Measurements from ENCODE around the gene REXO1.
"Not testable (repeated sequence)": the region's sequence is repeated elsewhere in the genome, so short reads cannot be mapped to it uniquely, and the experiment has no call there.

The REXO1 gene

DNA sequence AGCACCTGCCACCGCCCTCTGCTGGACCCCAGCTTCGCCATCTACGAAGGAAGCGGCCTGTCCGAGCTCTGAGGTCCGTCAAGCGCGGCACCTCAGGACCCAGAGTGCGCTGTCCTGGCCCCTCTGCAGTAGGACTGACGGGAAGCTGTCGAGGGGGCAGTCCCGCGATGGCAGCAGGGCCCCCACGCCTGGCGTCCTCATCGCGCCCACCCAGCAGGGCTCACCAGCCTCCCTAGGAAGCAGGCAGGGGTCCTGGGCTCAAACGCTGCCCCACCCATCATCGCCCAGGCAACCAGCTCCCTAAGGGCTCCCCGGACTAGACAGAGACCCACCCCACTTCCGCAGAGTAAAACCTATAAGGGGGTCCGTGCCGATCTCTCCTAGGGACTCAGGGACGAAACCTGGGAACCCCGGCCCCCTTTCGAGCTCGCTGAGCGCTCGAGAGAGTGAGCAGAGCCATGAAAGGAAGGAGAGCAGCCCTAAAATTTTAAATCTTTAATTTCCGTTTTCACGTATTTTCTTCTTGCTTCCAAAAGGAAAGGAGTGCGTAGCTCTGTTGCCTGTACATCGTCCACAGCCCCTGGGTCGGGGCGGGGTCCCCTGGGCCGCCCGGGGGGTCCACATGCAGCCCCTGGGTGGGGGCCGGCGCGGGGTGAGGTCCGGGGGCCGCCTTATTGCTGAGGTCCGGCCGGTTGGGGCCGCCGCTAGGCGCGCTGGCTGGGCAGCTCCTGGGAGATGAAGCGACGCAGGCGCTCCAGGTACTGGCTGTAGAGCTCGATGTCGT is 28.4 kb upstream of the REXO1 start:
- DNase-seq (ENCODE audit: low read depth) = not testable (repeated sequence)

DNA sequence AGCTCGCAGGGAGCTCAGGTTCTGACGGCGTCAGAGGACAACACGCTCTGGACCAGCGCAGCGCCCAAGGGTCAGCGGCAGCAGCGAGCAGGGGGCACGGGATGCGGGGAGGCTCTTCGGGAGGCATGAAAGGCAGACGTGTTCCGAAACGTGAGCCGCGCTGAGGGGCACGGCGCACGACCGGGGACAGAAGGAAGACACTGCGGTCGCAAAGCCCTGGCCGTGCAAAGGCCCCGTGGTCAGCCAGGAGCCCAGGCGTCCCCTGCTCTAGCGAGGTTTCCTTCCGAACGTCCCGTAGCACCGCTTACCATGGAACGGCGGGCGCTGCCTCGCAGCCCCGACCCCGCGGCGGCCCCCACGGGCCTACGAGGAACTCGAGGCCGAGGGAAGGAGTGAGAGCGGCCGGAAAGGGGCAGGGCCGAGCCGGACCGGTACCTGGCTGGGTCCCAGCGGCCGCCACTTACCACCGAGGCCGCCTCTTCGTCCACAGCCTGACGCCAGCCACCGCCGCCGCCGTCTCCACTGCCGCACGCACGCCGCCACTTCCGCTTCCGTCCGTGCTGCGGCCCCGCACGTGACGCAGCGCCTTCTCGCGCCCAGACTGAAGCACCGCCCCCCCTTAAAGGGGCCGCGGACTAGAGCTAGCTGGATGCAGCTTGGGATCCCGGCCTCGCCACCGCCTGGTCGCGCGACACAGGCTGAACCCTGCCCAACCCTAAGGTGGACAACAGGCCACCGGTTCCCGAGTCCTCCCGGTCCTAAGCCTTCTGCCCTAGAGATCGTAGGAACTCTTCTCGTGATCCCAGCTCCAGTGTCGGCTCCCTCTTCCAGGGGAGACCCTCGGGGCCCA is 27.6 kb upstream of the REXO1 start:
- peak; percentile 89 for DNase-seq (ENCODE audit: low read depth)

DNA sequence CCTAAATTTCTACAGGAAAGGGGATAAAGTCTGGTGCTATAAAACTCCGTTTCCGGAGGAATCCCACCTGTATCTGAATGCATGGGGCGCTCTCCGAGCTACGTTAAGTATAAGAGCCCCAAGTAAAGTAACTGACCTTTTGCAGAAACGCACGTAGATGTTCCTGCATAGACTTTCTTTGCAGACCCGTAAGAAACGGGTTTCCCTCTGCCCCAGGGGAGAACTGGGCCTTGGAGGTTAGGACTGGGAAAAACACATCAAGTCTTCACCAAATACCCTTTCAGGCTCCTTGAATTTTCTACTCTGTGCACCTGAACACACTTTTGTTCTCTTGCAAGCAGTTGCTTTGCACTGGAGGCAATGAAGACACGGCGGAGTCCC is 27.0 kb upstream of the REXO1 start:
- DNase-seq (ENCODE audit: low read depth) = not testable (repeated sequence)

DNA sequence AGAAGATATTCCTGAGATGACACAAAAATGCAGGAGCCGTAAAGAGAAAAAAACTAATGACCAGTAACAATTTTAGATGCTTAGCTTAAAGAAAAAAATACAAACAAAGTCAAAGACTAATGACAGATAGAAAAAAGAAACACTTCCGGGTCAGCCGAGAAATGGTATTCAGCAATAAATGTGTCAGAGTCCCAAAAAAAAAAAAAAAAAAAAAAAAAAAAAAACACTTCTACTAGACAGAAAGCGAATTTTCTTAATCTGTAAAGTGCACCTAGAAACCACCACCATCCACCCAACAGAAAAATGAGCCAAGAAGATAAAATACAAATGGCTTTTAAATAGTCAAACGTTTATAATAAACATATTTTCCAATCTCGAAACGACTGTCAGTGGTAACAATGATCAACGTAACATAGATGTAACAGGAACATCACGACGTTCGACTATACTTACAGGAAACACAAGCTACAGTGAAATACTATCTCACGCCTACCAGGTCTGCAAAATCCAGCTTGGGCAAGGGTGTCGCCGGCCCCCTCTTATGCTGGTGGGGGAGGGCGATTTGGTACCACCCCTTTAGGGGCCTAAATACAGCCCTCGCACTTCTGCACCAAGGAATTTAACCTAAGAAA is 26.4 kb upstream of the REXO1 start:
- no peak for DNase-seq (ENCODE audit: low read depth)

DNA sequence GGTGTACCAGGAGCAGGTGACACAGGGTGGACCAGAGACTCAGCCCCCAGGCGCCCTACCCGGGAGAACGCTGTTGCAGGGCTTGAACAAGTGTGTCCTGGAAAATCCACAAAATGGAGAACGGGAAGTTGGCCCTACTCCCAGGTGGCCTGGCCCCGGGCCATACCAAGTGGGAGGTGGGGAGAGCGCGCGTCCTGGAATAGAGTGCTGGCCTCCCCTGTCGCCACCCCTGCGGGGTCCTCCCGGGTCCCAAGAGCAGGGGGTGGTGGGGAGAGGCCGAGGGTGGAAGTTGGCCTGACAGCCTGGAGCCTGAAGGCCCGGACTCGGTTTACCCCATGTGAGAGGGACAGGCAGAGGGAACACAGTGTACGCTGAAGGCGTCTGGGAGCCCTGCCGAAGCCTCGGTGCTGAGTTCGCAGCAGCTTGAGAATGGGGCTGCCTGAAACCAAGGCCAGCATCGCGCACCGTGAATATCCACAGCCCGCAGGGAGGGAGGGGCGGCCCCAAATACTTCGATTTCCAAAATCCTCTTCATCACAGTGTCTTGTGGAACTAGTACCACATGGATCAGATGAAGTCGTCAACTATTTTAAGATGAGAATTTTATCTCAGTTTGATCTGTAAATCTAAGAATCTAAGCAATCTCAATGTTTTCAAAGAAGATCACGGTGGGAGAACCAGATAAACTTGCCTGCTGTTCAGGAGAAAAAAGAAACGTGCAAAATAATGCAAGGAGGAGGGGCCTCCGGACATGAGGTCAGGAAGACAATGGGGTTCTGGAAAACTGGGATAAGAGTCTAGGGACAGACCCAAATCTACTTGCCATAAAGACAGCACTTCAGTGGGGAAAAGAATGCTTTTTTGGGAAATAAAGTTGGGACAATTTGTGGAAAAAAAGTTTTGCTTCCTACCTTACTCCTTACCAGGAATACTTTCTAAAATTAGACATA is 25.5 kb upstream of the REXO1 start:
- no peak for DNase-seq (ENCODE audit: low read depth)

DNA sequence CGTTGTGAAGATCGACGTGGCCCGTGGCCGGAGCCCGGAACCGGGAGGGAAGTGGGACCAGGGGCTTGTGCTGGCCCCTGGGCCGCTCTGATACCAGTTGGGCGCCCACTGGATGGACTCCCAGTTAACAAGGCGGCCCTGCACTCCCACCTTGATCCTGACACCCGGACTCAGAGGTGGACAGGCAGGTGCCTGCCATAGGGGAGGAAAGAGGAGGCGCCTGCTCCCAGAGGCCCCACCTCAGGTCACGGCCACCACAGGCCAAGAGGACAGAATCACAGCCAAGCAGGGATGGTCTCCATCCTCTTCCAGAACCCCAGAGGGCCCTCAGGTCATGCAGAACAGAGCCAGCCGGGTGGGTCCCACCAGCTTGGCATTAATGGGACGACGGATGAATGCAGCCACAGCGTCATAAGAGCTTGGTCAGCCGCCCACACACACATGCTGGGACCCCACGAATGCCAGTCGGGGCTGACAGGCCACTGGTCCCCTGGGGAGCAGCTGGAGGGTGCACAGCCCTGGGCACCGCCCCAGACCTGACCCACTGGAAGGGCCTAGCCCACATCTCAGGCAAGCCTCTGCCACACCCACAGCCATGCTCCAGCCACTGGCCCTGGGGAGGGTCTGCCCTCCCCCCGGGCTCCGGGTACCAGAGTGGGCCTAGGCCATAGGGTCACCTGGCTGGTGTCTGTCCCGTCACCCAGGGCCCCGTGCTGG is 24.7 kb upstream of the REXO1 start:
- DNase-seq (ENCODE audit: low read depth) = no peak

DNA sequence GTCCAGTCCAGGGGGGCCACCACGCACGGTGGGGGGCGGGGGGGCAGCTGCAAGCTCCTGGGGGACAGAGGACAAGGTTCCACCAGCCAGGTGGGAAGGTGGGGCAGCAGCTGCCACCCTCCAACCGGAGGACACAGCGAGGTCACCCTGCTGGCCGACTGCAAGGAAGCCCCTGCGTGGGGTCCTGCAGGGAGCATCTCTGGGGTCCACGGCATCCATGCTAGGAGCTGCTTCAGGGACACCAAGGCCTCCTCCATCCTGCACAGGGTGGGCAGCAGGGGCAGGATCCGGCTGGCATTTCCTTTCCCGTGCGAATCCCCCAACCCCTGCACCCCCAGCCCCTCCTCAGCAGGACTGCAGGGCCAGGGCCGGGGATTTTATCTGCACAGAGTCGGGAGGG is 23.3 kb upstream of the REXO1 start:
- DNase-seq (ENCODE audit: low read depth) = no peak

DNA sequence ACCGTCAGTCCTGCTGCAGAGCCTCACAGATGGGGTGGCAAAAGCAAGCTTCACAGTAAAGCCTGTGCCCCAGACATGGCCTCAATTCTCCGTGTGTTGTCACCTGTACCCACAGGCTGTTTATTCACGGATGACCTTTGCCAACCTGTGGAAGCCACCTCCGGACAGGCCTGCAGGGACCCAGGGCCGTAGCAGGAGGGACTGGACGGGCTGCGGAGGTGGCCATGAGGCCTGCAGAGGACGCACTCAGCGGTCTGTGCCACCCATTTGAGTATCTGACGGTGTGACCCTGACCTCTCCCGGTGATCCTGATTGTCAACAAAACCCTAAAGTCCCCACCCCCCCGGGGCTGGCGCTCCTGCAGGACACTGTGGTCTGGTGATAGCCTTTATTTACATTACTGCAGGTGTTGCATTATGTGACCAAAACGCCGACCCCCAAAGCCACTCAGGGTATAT is 22.9 kb upstream of the REXO1 start:
- no peak for DNase-seq (ENCODE audit: low read depth)

DNA sequence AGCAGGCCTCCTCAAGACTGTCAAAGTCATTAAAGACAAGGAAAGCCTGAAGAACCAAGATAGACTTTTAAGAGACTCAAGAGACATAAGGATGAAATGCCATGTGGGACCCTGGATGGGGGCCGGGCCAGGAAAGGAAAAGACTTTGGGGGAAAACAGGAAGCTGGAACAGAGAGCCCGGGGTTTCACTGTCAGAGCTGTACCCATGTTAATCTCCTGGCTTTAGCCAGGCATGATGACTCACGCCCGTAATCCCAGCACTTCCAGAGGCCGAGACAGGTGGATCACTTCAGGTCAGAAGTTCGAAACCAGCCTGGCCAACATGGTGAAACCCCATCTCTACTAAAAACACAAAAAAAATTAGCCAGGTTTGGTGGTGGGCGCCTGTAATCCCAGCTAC is 20.7 kb upstream of the REXO1 start:
- DNase-seq (ENCODE audit: low read depth) = no peak

DNA sequence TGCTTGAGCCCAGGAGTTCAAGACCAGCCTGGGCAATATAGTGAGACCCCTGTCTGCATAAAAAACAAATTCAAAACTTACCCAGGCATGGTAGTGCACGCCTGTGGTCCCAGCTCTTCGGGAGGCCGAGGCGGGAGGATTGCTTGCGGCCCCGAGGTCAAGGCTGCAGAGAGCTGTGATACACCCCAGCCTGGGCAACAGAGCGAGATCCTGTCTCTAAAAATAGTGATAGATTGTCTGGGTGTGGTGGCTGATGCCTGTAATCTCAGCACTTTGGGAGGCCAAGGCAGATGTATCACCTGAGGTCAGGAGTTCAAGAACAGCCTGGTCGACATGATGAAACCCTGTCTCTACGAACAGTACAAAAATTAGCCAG is 19.1 kb upstream of the REXO1 start:
- no peak for DNase-seq (ENCODE audit: low read depth)

DNA sequence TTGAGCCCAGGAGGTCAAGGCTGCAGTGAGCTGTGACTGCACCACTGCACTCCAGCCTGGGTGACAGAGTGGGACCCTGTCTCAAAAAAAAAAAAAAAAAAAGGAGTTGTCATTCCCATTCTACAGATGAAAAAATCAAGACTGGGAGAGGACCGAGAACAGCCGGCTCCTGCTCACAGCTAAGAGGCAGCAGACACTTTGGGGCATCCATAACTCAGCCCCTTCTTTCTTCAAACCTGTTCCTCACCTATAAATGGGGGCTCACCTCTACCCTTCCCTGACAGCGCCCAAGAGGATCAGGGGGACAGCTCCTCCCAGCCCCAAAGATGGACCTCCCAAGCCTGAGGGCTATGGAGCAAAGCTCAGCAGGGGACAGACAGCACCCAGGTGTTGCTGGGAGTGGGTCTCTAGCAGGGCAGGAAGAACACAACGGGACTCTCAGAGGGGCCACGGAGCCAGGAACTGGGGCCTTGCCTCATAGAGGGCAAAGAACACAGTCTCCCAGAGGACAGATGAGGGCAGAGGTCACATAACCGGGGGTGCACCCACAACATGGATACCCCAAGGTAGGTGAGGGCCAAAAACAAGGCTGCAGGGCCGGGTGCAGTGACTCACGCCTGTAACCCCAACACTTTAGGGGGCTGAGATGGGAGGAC is 18.5 kb upstream of the REXO1 start:
- DNase-seq (ENCODE audit: low read depth) = no peak

DNA sequence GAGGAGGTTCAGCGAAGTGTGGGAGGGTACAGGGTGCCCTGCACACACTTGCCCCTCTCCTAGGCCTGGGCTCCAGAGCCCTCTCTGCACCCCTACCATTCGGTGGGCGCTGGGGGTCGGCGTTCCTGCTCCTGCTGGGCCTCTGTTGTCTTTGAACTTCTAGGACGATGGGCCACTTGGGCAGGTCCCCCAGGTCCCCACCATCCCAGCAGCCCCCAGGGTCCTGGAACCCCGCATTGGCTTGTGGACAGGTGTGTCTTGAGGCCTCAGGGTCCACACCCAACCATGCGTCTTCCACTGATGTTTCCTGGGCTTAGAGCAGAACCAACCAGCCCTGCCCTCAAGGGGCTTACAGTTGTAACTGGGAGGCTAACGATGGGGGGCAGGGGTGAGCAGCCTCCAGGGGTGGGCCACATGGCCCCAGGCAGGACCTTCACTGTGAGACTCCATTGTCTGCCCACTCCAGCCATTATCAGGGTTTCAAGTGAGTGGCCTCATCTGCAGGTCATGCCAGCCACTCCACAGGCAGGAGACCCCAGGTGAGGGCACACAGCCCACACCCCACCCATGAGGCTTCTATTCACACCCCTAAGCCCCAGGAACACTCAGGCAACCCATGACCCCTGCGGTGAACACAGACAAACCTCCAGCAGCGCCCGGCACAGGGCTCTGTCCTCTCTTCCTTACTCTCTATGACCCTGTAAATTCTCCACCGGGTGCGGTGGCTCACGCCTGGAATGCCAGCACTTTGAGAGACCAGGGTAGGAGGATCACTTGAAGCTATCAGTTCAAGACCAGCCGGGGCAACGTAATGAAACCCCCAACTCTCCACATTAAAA is 17.1 kb upstream of the REXO1 start:
- no peak for DNase-seq (ENCODE audit: low read depth)

DNA sequence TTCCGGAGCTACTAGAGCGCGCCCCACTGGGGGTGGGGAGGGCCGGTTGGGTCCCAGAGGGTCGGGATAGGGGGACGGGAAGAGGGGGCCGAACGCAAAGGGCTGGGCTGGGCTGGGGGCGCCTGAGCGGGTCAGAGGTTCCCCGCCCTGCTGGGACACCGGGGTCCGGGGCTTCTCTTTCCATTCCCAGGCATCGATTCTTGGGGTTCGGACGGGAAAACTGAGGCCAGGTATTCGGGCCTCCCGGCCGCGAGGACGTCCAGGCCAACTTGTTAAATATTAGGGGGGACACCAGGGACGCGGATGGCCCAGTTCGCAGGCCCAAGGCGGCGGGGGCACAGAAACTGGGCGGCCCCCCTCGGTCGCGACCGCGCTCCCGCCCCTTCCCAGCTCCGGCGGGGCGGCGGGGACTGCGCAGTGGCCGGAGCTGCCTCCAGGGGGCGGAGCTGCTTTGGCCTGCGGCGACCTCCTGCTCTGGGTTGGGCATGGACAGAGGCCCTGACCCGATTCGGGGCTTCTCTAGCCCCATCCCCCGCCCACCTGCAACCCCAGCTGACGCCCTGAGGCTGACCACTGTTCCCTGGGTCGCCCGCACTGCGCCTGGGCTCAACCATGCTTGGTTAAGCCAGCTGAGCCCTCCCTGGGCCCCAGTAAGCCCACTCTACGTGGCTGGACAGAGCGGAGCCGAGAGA is 16.3 kb upstream of the REXO1 start:
- peak; percentile 66 for DNase-seq (ENCODE audit: low read depth)

DNA sequence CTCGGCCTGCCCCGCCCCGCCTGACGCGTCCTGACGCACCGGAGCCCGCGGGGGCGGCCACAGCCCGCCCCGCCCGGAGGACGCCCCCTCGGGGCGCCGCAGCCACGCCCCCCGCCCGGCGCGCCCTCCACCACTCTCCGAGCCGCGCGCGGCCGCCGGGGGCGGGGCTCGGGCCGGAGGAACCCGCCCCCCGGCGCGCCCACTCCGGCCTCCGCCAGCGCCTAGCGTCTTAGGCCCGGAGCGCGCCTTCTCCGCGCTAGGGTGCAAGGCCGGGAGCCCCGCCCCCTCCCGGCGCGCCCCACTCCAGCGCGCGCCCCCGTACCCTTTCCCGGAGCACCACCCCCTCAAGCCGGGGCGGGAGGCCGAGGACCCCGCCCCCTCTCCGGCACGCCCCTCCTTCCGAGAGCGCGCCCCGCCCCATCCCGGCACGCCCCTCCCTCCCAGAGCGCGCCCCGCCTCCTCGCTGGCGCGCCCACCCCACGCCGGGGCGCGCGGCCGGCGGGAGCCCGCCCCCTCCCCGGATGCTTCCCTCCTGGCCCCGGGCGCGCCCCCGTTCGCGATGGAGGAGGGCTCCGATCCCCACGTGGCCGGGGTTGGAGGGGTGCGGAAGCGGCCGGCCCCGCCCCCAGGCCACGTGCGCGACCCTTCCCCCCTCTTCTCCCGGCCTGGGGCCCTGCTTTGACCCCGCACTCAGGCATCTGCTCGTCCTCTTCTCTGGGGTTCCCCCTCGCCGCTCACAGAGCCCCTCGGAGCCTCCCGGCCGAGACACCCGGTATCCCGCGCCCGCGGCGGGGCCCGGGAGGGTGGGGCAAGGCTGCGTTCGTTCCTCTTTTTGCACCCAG is 15.6 kb upstream of the REXO1 start:
- peak; percentile 97 for DNase-seq (ENCODE audit: low read depth)

DNA sequence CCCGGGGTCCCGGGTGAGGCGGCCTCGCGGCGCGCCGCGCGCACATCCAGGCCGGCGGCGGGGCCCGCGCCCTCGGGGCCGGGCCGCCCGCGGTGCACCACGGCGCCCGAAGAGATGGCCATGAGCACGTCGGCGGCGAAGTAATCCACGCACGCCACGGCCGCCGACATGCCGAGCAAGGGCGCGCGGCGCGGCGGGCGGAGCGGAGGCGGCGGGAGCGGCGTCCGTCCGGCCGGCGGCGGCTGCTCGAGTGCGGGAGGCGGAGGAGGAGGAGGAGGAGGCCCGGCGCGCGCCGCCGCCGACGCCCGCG is 15.0 kb upstream of the REXO1 start, which contains the start of gene KLF16:
Gene KLF16, minus strand, starts transcription at position 252 of the 310 bp plus-strand sequence. Its CDS starts 82 bp downstream, at position 170.
- DNase-seq (ENCODE audit: low read depth) = no peak

DNA sequence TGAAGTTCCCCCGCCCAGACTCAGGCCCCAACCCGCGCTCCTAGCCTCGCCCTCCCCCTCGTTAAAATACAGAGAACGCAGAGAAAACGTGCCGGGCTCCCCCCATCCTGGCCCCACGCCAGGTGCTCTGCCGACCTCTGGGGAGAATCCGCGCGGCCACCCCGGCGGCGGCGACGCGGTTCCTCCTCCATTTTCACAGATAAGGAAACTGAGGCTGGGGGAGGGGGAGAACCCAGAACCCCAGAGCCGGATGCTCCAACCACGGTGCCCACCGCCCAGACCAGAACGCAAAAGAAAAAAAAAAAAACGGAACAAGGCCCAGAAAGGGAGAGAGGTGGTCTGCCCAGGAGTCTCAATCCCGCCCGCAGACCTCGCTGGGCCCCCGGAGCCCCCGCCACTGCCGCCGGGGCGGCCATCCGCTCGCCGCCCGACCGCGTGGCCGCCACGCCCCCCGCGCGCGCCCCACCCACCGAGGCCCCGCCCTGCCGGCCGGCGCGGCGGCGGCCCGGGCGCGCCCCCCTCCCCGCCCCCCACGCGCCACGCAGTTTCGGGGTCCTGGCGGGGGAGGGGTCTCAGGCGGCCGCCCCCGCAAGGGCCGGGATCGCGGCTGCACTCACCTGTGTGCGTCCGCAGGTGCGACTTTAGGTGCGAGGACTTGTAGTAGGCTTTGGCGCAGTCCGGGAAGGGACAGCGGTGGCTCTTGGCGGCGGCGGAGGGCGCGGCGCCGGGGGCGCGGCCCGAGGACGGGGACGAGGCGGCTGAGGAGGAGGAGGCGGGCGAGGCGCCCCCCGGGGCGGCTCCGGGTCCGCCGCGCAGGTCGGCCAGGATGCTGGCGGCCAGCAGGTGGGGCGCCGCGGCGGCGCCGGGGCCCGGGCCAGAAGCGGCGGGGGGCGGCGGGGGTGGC is 14.4 kb upstream of the REXO1 start:
- peak; percentile 57 for DNase-seq (ENCODE audit: low read depth)

DNA sequence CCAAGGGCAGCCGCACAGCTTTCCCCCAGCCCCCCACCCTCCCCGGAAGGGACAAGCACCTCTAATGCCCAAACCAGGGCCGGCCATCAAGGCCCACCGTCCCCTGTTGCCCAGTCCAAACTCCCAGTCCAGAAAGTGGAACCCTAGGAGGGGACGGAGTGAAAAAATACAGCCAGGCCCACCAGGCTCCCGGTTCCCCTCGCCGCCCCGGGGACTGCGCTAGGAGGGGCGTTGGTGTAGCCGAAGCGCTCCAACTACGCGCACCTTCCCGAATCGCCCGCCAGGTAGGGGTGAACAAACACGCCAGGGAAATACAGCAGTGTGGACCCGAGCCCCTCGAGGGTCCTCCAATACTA is 13.8 kb upstream of the REXO1 start:
- no peak for DNase-seq (ENCODE audit: low read depth)

Data from activated T-cell treated with anti-CD3 and anti-CD28 coated beads for 48 hours (primary cell).